ENCODE measurements around the gene RASGRP1.

The RASGRP1 gene

DNA sequence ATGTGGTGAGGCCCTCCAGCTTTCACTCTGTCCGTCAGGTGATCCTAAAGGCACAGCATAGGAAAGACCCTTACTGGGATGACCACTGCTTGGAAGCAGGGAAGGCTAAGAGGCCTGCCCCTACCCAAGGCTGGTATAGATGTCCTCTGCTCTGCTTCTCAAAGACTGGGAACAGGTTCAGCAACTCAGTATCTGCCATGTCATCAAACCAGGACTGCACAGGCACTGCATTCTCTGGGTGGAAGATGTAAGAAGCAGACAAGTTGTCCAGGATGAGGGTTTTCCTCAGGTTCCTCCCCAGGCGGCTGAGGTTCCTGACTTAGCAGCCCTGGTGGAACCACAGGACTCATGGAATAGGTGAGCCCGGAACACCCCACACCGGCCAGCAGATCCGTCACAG is 106.0 kb downstream of the RASGRP1 start:
- DNase-seq (ENCODE audit: low spot score) = no peak

GRCh38 chr15:38455092-38455491 is 109.5 kb downstream of the RASGRP1 start:
- DNase-seq (ENCODE audit: low spot score) = no peak

GRCh38 chr15:38454696-38455090 is 109.9 kb downstream of the RASGRP1 start:
- DNase-seq (ENCODE audit: low spot score) = no peak

DNA sequence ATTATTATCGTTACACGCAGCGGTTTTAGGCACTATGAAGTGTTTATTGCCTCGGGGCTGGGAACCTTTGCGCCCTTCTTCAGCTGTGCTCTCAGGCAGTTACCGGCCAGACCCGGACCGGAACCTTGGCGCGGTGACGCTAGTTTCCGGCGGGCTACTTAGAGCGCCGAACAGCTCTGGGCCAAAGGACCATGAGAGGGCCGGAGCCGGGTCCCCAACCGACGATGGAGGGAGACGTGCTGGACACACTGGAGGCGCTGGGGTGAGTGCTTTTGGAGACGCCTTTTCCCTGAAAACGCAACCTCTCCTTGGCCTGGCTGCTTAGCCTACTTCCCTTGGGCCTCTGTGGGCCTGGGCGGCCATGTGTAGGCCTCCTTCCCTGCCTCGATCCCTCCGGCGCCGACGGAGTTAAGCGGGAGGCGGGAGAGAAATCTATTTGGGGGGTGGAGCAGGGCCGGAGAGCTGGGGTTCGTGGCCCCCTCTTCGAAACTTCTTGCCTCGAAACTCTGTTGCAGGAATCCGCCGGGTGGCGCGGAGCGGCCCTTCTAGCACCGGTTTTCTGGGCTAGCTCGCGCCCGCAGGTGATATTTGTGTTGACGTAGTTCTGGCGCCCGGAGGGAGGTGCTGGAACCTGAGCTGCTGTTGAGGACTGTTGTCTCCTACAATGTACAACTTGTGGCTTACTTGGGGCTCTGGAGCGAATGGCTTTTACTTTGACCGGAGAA is 110.5 kb downstream of the RASGRP1 start, which contains the start of gene FAM98B:
TSS of gene FAM98B (plus strand) at position 157 of the 725 bp plus-strand sequence. CDS start at position 192, 35 bp downstream.
- peak; percentile 95 for DNase-seq (ENCODE audit: low spot score)

DNA sequence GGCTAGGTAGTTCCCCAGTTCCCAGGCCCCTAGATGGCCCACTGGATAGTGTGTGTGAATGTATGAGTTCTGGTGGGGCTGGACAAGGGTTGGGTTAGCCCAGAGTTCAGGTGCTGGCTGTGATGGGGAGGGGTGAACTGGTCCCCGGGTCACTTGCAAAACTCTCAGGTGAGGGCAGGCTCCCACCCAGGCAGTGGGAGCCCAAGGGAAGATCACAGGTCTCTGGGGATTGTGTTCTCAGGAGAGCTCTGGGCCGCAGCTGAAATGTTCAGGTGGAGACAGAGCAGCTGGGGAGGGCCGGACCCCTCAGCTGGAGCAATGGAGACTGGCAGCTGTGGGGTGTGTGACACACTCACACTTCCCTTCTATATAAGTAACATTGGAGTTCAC is 123.5 kb downstream of the RASGRP1 start:
- no peak for DNase-seq (ENCODE audit: low spot score)

- no peak for DNase-seq (ENCODE audit: low spot score)
These were observed 124.1 kb downstream of the RASGRP1 start for GRCh38 chr15:38440353-38441129.
